Activated B cell treated with CpG ODN at 0.5 μM for 24 hours (primary cell): Measurements from ENCODE around the gene THOC6. TPM values are rescaled to one million over a fixed set of nuclear protein-coding genes. Genes with fewer than 3 reads are reported as not detected.

Experiments used
- ATAC-seq: fragments of 200-7000 bp; cut with Tn5 transposase; one replicate; pipeline ENCODE4 v1.10.0; 2021; ENCODE audit warnings: low read depth, mild to moderate bottlenecking, moderate library complexity
- CTCF ChIA-PET: fragments of 350-600 bp; sonication (Branson Sonifier 250); formaldehyde crosslinking; loops from one replicate; lab custom pipeline; 2021; ENCODE audit warnings: antibody characterized with exemption; lab: Charles Lee
- POLR2A ChIA-PET: fragments of 350-600 bp; sonication (Branson Sonifier 250); formaldehyde crosslinking; loops from one replicate; lab custom pipeline; 2021; ENCODE audit warnings: antibody characterized with exemption; lab: Charles Lee
- DNase-seq: peaks from one replicate; pipeline ENCODE4 v3.0.0; 2022
- H3K27ac Mint-ChIP-seq: one replicate; pipeline ENCODE4 v1.8.0; 2020; ENCODE audit warnings: mixed read lengths
- H3K27me3 Mint-ChIP-seq: one replicate; pipeline ENCODE4 v1.8.0; 2021; ENCODE audit warnings: mixed read lengths
- H3K36me3 Mint-ChIP-seq: one replicate; pipeline ENCODE4 v1.8.0; 2021; ENCODE audit warnings: low read depth, mixed read lengths
- H3K4me1 Mint-ChIP-seq: one replicate; pipeline ENCODE4 v1.8.0; 2021; ENCODE audit warnings: mixed read lengths
- H3K4me3 Mint-ChIP-seq: one replicate; pipeline ENCODE4 v1.8.0; 2020; ENCODE audit warnings: mild to moderate bottlenecking, mixed read lengths
- H3K9me3 Mint-ChIP-seq: one replicate; pipeline ENCODE4 v1.8.0; 2020; ENCODE audit warnings: mixed read lengths
- CTCF ChIP-seq: fragments of 200-600 bp; IDR thresholded peaks from one replicate; pipeline ENCODE4 v1.8.0; 2022; ENCODE audit warnings: antibody characterized with exemption, mild to moderate bottlenecking
- intact Hi-C: fragments of 100-400 bp; cut with micrococcal nuclease; formaldehyde crosslinking; loops from one replicate; pipeline ENCODE4 v1.15.1; 2024
- total RNA-seq: library from RNA; stranded (reverse); gene quantifications from 2 replicates; pipeline ENCODE4 v1.2.3, GENCODE V29; 2022

THOC6 gene
- total RNA-seq, 1 donor from 2014 or later, result 45.8 TPM

- no peak overlapping the region for H3K27ac Mint-ChIP-seq
- ATAC-seq (no peak), DNase-seq (no peak)
- H3K4me3 Mint-ChIP-seq, result no peak overlapping the region
- no peaks in the 10 kb centered on the region for H3K9me3 Mint-ChIP-seq
- intact Hi-C loops, result no loop called here
- H3K4me1 Mint-ChIP-seq, result peaks cover 6% of the 10 kb centered on the region
- peaks cover 9% of the 10 kb centered on the region for H3K27me3 Mint-ChIP-seq
- CTCF ChIA-PET, result interaction anchor here (1.8 kb wide), 1 partner anchor 129 kb away, joined by 5 read pairs; no protein-coding TSS in a partner anchor
- POLR2A ChIA-PET, result no interaction called here
- no peak for TF ChIP-seq CTCF
- H3K36me3 Mint-ChIP-seq, result no peaks in the 10 kb centered on the region
These were observed 23.3 kb upstream of the THOC6 start for GRCh38 chr16:3000540-3000939.

- H3K4me3 Mint-ChIP-seq, result no peak overlapping the region
- POLR2A ChIA-PET, result no interaction called here
- H3K27ac Mint-ChIP-seq, result no peak overlapping the region
- peaks cover 9% of the 10 kb centered on the region for H3K27me3 Mint-ChIP-seq
- no peaks in the 10 kb centered on the region for H3K9me3 Mint-ChIP-seq
- DNase-seq, result no peak
- TF ChIP-seq CTCF, result no peak
- H3K4me1 Mint-ChIP-seq, result peaks cover 6% of the 10 kb centered on the region
- no peak for ATAC-seq
- CTCF ChIA-PET, result interaction anchor here (0.8 to 2.1 kb wide), 3 partner anchors 21 to 128 kb away, joined by 3 to 5 read pairs (median 5); no protein-coding TSS in a partner anchor
- intact Hi-C loops, result no loop called here
- H3K36me3 Mint-ChIP-seq, result no peaks in the 10 kb centered on the region
These were observed 22.5 kb upstream of the THOC6 start for GRCh38 chr16:3001316-3001715.

- no peaks in the 10 kb centered on the region for H3K9me3 Mint-ChIP-seq
- ChIA-PET CTCF (interaction anchor here (0.6 to 2.7 kb wide), 17 partner anchors 9 to 879 kb away, joined by 3 to 62 read pairs (median 6); partner anchors contain the start of genes FLYWCH2, HCFC1R1, THOC6 and TNFRSF12A), POLR2A (interaction anchor here (0.5 to 5.4 kb wide), 11 partner anchors 16 to 191 kb away, joined by 3 to 40 read pairs (median 4); partner anchors contain the start of genes HCFC1R1, PKMYT1, THOC6 and TNFRSF12A)
- peaks cover 11% of the 10 kb centered on the region for H3K27me3 Mint-ChIP-seq
- H3K4me3 Mint-ChIP-seq, result peak overlapping the region; percentile 67
- H3K36me3 Mint-ChIP-seq, result no peaks in the 10 kb centered on the region
- H3K27ac Mint-ChIP-seq, result peak overlapping the region; percentile 53
- peaks cover 28% of the 10 kb centered on the region for H3K4me1 Mint-ChIP-seq
- ATAC-seq, result peak; percentile 98
- no peak for TF ChIP-seq CTCF
- peak; percentile 87 for DNase-seq
- intact Hi-C loops, result loop anchor here (1.0 kb wide), 5 partner anchors 17 to 163 kb away; partner anchors contain the start of genes THOC6 and TNFRSF12A
These were observed 20.1 kb upstream of the THOC6 start for GRCh38 chr16:3003582-3004270.

GRCh38 chr16:3004319-3004718 is 19.5 kb upstream of the THOC6 start:
- H3K36me3 Mint-ChIP-seq, result no peaks in the 10 kb centered on the region
- no peaks in the 10 kb centered on the region for H3K9me3 Mint-ChIP-seq
- ChIA-PET CTCF (interaction anchor here (0.6 to 2.7 kb wide), 17 partner anchors 8 to 879 kb away, joined by 3 to 62 read pairs (median 6); partner anchors contain the start of genes FLYWCH2, HCFC1R1, THOC6 and TNFRSF12A), POLR2A (interaction anchor here (0.5 to 5.4 kb wide), 11 partner anchors 16 to 191 kb away, joined by 3 to 40 read pairs (median 4); partner anchors contain the start of genes HCFC1R1, PKMYT1, THOC6 and TNFRSF12A)
- no peak for ATAC-seq
- H3K27me3 Mint-ChIP-seq, result peaks cover 8% of the 10 kb centered on the region
- H3K27ac Mint-ChIP-seq, result no peak overlapping the region
- TF ChIP-seq CTCF, result no peak
- peaks cover 29% of the 10 kb centered on the region for H3K4me1 Mint-ChIP-seq
- H3K4me3 Mint-ChIP-seq, result peak overlapping the region; percentile 65
- intact Hi-C loops, result loop anchor here (1.0 kb wide), 3 partner anchors 16 to 21 kb away; partner anchors contain the start of genes THOC6 and TNFRSF12A
- DNase-seq, result no peak
